Measurements from ENCODE around the gene CTDSP1.

CTDSP1 gene

GRCh38 chr2:218403810-218404209 lies 4.1 kb downstream of the CTDSP1 start:
- H3K79me2 ChIP-seq (ENCODE audit: control insufficient read depth, insufficient read depth, low read length, poor library complexity) = peaks cover 13% of the 10 kb centered on the region
- H2BK5ac ChIP-seq (ENCODE audit: low read depth, low read length, poor library complexity) = no peak overlapping the region
- no peak overlapping the region for H2AFZ ChIP-seq (ENCODE audit: insufficient read depth, low read length, poor library complexity)
- no peaks in the 10 kb centered on the region for H3K9me3 ChIP-seq (ENCODE audit: insufficient read depth, low read depth, low read length)
- H2BK120ac ChIP-seq (ENCODE audit: insufficient read depth, low read length, poor library complexity) = no peak overlapping the region
- H4K12ac ChIP-seq (ENCODE audit: low read depth, low read length) = no peak overlapping the region
- H3K4me1 ChIP-seq (ENCODE audit: control insufficient read depth in 1 of 2, insufficient read depth in 2 of 2, low read length in 2 of 2) = peaks cover 11 to 19% of the 10 kb centered on the region in 2 experiments
- H3K4ac ChIP-seq (ENCODE audit: low read depth, low read length) = no peak overlapping the region
- H3K9ac ChIP-seq (ENCODE audit: low read length) = no peak overlapping the region
- H3K4me2 ChIP-seq (ENCODE audit: low read length) = no peak overlapping the region
- H4K91ac ChIP-seq (ENCODE audit: low read depth, low read length) = no peak overlapping the region
- H3K36me3 ChIP-seq (ENCODE audit: control insufficient read depth in 1 of 2, insufficient read depth in 2 of 2, low read length in 2 of 2) = peaks cover 35 to 36% of the 10 kb centered on the region in 2 experiments
- no peak overlapping the region for H3K14ac ChIP-seq (ENCODE audit: low read length)
- no peak overlapping the region for H2BK12ac ChIP-seq (ENCODE audit: low read length)
- no peak overlapping the region for H4K8ac ChIP-seq (ENCODE audit: low read depth, low read length)
- H3K18ac ChIP-seq (ENCODE audit: low read length) = no peak overlapping the region
- H3K4me3 ChIP-seq (ENCODE audit: low read depth, low read length) = no peak overlapping the region
- no peaks in the 10 kb centered on the region for H3K27me3 ChIP-seq (ENCODE audit: insufficient read depth, low read length)
- H3K23ac ChIP-seq (ENCODE audit: low read length) = no peak overlapping the region
- no peak for DNase-seq
- no peak overlapping the region for H2AK5ac ChIP-seq (ENCODE audit: low read length)
- peaks cover 24% of the 10 kb centered on the region for H3K79me1 ChIP-seq (ENCODE audit: low read length)
- no peak overlapping the region for H3K27ac ChIP-seq (ENCODE audit: low read depth, low read length)
- no CpG with 5 or more reads among the region's 7 CpGs for WGBS (ENCODE audit: extremely low coverage, insufficient coverage, insufficient read length)

- H3K14ac ChIP-seq (ENCODE audit: low read length) = no peak overlapping the region
- H3K4me2 ChIP-seq (ENCODE audit: low read length) = no peak overlapping the region
- no peak overlapping the region for H3K27ac ChIP-seq (ENCODE audit: low read depth, low read length)
- H3K18ac ChIP-seq (ENCODE audit: low read length) = no peak overlapping the region
- no peak overlapping the region for H2AFZ ChIP-seq (ENCODE audit: insufficient read depth, low read length, poor library complexity)
- H4K91ac ChIP-seq (ENCODE audit: low read depth, low read length) = no peak overlapping the region
- peaks cover 11 to 17% of the 10 kb centered on the region in 2 experiments for H3K4me1 ChIP-seq (ENCODE audit: control insufficient read depth in 1 of 2, insufficient read depth in 2 of 2, low read length in 2 of 2)
- peaks cover 35 to 36% of the 10 kb centered on the region in 2 experiments for H3K36me3 ChIP-seq (ENCODE audit: control insufficient read depth in 1 of 2, insufficient read depth in 2 of 2, low read length in 2 of 2)
- no CpG with 5 or more reads among the region's 16 CpGs for WGBS (ENCODE audit: extremely low coverage, insufficient coverage, insufficient read length)
- H4K12ac ChIP-seq (ENCODE audit: low read depth, low read length) = no peak overlapping the region
- H3K27me3 ChIP-seq (ENCODE audit: insufficient read depth, low read length) = no peaks in the 10 kb centered on the region
- no peak overlapping the region for H4K8ac ChIP-seq (ENCODE audit: low read depth, low read length)
- H2BK12ac ChIP-seq (ENCODE audit: low read length) = no peak overlapping the region
- H3K4me3 ChIP-seq (ENCODE audit: low read depth, low read length) = no peak overlapping the region
- H2BK120ac ChIP-seq (ENCODE audit: insufficient read depth, low read length, poor library complexity) = no peak overlapping the region
- peaks cover 7% of the 10 kb centered on the region for H3K79me2 ChIP-seq (ENCODE audit: control insufficient read depth, insufficient read depth, low read length, poor library complexity)
- H3K4ac ChIP-seq (ENCODE audit: low read depth, low read length) = no peak overlapping the region
- H3K79me1 ChIP-seq (ENCODE audit: low read length) = peaks cover 17% of the 10 kb centered on the region
- no peak overlapping the region for H2BK5ac ChIP-seq (ENCODE audit: low read depth, low read length, poor library complexity)
- H3K23ac ChIP-seq (ENCODE audit: low read length) = no peak overlapping the region
- H3K9me3 ChIP-seq (ENCODE audit: insufficient read depth, low read depth, low read length) = no peaks in the 10 kb centered on the region
- H2AK5ac ChIP-seq (ENCODE audit: low read length) = no peak overlapping the region
- H3K9ac ChIP-seq (ENCODE audit: low read length) = no peak overlapping the region
- DNase-seq = no peak
Observed at GRCh38 chr2:218404351-218405085, 4.8 kb downstream of the CTDSP1 start.

- no peaks in the 10 kb centered on the region for H3K9me3 ChIP-seq (ENCODE audit: insufficient read depth, low read depth, low read length)
- H3K79me2 ChIP-seq (ENCODE audit: control insufficient read depth, insufficient read depth, low read length, poor library complexity) = peaks cover 4% of the 10 kb centered on the region
- no peak overlapping the region for H3K4me3 ChIP-seq (ENCODE audit: low read depth, low read length)
- H3K79me1 ChIP-seq (ENCODE audit: low read length) = peaks cover 14% of the 10 kb centered on the region
- H3K9ac ChIP-seq (ENCODE audit: low read length) = no peak overlapping the region
- H3K36me3 ChIP-seq (ENCODE audit: control insufficient read depth in 1 of 2, insufficient read depth in 2 of 2, low read length in 2 of 2) = peaks cover 35 to 36% of the 10 kb centered on the region in 2 experiments
- H3K4me2 ChIP-seq (ENCODE audit: low read length) = peak overlapping the region; percentile 73
- H3K14ac ChIP-seq (ENCODE audit: low read length) = no peak overlapping the region
- H2BK120ac ChIP-seq (ENCODE audit: insufficient read depth, low read length, poor library complexity) = peak overlapping the region; percentile 40
- H3K23ac ChIP-seq (ENCODE audit: low read length) = no peak overlapping the region
- H3K4ac ChIP-seq (ENCODE audit: low read depth, low read length) = peak overlapping the region; percentile 14
- H3K27me3 ChIP-seq (ENCODE audit: insufficient read depth, low read length) = no peaks in the 10 kb centered on the region
- H4K12ac ChIP-seq (ENCODE audit: low read depth, low read length) = peak overlapping the region; percentile 49
- H3K18ac ChIP-seq (ENCODE audit: low read length) = peak overlapping the region; percentile 51
- peaks cover 11 to 17% of the 10 kb centered on the region in 2 experiments for H3K4me1 ChIP-seq (ENCODE audit: control insufficient read depth in 1 of 2, insufficient read depth in 2 of 2, low read length in 2 of 2)
- peak overlapping the region; percentile 24 for H2BK5ac ChIP-seq (ENCODE audit: low read depth, low read length, poor library complexity)
- H4K8ac ChIP-seq (ENCODE audit: low read depth, low read length) = peak overlapping the region; percentile 75
- no peak overlapping the region for H2BK12ac ChIP-seq (ENCODE audit: low read length)
- WGBS (ENCODE audit: extremely low coverage, insufficient coverage, insufficient read length) = no CpG with 5 or more reads among the region's 8 CpGs
- peak overlapping the region; percentile 46 for H4K91ac ChIP-seq (ENCODE audit: low read depth, low read length)
- DNase-seq = no peak
- peak overlapping the region; percentile 76 for H2AFZ ChIP-seq (ENCODE audit: insufficient read depth, low read length, poor library complexity)
- peak overlapping the region; percentile 35 for H2AK5ac ChIP-seq (ENCODE audit: low read length)
- peak overlapping the region; percentile 87 for H3K27ac ChIP-seq (ENCODE audit: low read depth, low read length)
Observed at GRCh38 chr2:218405086-218405745, 5.5 kb downstream of the CTDSP1 start.

GRCh38 chr2:218405746-218406208 lies 6.1 kb downstream of the CTDSP1 start:
- Histone ChIP-seq H3K4me1 (ENCODE audit: control insufficient read depth in 1 of 2, insufficient read depth in 2 of 2, low read length in 2 of 2) (peaks cover 11 to 17% of the 10 kb centered on the region in 2 experiments), H3K9ac (ENCODE audit: low read length) (no peak overlapping the region), H4K12ac (ENCODE audit: low read depth, low read length) (peak overlapping the region; percentile 49)

More at GRCh38 chr2:218405746-218406208, 6.1 kb downstream of the CTDSP1 start:
- peak overlapping the region; percentile 59 for H3K4me3 ChIP-seq (ENCODE audit: low read depth, low read length)
- peaks cover 35 to 36% of the 10 kb centered on the region in 2 experiments for H3K36me3 ChIP-seq (ENCODE audit: control insufficient read depth in 1 of 2, insufficient read depth in 2 of 2, low read length in 2 of 2)
- peak overlapping the region; percentile 51 for H3K18ac ChIP-seq (ENCODE audit: low read length)
- peaks cover 8% of the 10 kb centered on the region for H3K79me1 ChIP-seq (ENCODE audit: low read length)
- peak overlapping the region; percentile 73 for H3K4me2 ChIP-seq (ENCODE audit: low read length)
- peak overlapping the region; percentile 87 for H3K27ac ChIP-seq (ENCODE audit: low read depth, low read length)
- peak overlapping the region; percentile 31 for H2AK5ac ChIP-seq (ENCODE audit: low read length)
- H2BK5ac ChIP-seq (ENCODE audit: low read depth, low read length, poor library complexity) = peak overlapping the region; percentile 24
- peak overlapping the region; percentile 9 for H3K4ac ChIP-seq (ENCODE audit: low read depth, low read length)
- peak overlapping the region; percentile 75 for H4K8ac ChIP-seq (ENCODE audit: low read depth, low read length)
- peak overlapping the region; percentile 80 for H3K14ac ChIP-seq (ENCODE audit: low read length)
- peak overlapping the region; percentile 46 for H4K91ac ChIP-seq (ENCODE audit: low read depth, low read length)
- peak overlapping the region; percentile 26 for H2BK120ac ChIP-seq (ENCODE audit: insufficient read depth, low read length, poor library complexity)
- no CpG with 5 or more reads among the region's 15 CpGs for WGBS (ENCODE audit: extremely low coverage, insufficient coverage, insufficient read length)
- peak overlapping the region; percentile 29 for H2BK12ac ChIP-seq (ENCODE audit: low read length)
- H3K9me3 ChIP-seq (ENCODE audit: insufficient read depth, low read depth, low read length) = no peaks in the 10 kb centered on the region
- H3K23ac ChIP-seq (ENCODE audit: low read length) = no peak overlapping the region
- H3K79me2 ChIP-seq (ENCODE audit: control insufficient read depth, insufficient read depth, low read length, poor library complexity) = no peaks in the 10 kb centered on the region
- no peak for DNase-seq
- peak overlapping the region; percentile 76 for H2AFZ ChIP-seq (ENCODE audit: insufficient read depth, low read length, poor library complexity)
- H3K27me3 ChIP-seq (ENCODE audit: insufficient read depth, low read length) = no peaks in the 10 kb centered on the region

All from trophoblast cell (in vitro differentiated cells and primary cell).